ENCODE results near the gene SLC52A1.
"Not testable (repeated sequence)": the region's sequence is repeated elsewhere in the genome, so short reads cannot be mapped to it uniquely, and the experiment has no call there.

Gene SLC52A1

DNA sequence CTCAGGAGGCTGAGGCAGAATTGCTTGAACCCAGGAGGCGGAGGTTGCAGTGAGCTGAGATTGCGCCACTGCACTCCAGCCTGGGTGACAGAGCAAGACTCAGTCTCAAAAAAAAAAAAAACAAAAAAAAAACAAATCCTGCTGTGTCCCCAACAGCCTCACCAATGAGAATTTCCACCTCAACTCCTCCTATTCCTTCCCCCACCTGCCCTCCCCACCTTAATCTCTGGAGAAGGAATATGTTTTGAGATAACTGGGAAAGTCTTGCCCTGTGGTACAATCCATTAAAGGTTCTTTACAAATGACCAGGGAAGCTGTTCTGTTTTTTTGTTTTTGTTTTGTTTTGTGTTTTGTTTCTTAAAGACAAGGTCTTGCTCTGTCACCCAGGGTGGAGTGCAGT, 5.1 kb downstream of the SLC52A1 start:
- DNase-seq, result not testable (repeated sequence)

DNA sequence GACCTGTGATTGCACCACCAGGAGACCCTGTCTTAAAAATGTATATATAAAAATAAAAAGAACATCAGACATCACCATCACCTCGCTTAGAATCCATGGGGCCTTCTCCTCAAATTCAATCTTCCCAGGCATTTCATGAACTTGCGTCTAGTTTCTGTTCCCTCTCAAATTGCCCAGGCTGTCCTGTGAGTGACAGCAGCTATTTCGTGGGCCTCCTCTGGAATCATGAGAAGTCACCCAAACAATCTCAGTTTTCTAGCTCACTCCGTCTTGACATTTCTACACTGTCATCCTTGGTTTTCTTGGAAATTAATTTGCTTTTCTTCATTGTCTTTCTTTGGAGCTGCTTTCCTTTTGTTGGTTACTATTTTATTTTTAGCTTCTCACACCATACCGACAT, 7.3 kb downstream of the SLC52A1 start:
- DNase-seq, result peak; percentile 42

DNA sequence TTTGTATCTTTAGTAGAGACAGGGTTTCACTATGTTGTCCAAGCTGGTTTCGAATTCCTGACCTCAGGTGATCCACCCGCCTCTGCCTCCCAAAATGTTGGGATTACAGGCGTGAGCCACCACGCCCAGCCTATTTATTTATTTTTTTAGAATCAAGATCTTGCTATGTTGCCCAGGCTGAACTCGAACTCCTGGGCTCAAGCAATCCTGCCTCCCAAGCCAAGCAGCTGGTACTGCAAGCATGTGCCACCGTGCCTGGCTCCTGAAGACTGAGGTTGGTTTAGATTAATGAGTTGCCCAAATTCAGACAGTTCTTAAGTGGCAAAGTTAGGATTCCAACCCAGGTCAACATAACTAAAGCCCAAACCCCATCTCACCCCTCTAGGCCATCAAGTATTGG, 7.9 kb downstream of the SLC52A1 start:
- DNase-seq, result no peak

DNA sequence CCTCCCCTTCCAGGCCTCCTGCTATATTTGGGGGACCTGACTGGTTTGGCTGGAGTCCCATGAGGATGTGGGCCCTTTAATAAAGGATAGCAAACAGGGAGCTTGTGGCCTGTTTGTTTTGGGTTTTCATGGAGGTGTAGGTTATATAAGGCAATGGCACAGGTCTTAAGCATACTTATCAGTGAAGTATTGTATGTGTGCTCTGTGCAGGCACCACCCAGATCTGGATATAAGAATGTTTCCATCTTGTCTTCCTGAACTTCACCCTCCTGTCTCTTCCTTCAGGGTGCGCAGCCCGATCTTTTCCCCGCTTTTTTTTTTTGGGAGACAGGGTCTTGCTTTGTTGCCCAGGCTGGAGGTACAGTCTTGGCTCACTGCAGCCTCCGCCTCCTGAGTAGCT, 10.6 kb downstream of the SLC52A1 start:
- DNase-seq, result no peak

DNA sequence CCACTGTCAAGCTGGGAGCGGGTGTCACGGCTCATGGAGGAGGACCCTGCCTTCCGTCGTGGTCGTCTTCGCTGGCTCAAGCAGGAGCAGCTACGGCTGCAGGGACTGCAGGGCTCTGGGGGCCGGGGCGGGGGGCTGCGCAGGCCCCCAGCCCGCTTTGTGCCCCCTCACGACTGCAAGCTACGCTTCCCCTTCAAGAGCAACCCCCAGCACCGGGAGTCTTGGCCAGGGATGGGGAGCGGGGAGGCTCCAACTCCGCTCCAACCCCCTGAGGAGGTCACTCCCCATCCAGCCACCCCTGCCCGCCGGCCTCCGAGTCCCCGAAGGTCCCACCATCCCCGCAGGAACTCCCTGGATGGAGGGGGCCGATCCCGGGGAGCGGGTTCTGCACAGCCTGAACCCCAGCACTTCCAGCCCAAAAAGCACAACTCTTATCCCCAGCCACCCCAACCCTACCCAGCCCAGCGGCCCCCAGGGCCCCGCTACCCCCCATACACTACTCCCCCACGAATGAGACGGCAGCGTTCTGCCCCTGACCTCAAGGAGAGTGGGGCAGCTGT, 11.6 kb downstream of the SLC52A1 start:
- DNase-seq, result no peak

DNA sequence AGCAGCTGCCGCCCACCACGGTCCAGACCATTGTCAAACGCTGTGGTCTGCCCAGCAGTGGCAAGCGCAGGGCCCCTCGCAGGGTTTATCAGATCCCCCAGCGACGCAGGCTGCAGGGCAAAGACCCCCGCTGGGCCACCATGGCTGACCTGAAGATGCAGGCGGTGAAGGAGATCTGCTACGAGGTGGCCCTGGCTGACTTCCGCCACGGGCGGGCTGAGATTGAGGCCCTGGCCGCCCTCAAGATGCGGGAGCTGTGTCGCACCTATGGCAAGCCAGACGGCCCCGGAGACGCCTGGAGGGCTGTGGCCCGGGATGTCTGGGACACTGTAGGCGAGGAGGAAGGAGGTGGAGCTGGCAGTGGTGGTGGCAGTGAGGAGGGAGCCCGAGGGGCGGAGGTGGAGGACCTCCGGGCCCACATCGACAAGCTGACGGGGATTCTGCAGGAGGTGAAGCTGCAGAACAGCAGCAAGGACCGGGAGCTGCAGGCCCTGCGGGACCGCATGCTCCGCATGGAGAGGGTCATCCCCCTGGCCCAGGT, 13.0 kb downstream of the SLC52A1 start:
- DNase-seq, result no peak

DNA sequence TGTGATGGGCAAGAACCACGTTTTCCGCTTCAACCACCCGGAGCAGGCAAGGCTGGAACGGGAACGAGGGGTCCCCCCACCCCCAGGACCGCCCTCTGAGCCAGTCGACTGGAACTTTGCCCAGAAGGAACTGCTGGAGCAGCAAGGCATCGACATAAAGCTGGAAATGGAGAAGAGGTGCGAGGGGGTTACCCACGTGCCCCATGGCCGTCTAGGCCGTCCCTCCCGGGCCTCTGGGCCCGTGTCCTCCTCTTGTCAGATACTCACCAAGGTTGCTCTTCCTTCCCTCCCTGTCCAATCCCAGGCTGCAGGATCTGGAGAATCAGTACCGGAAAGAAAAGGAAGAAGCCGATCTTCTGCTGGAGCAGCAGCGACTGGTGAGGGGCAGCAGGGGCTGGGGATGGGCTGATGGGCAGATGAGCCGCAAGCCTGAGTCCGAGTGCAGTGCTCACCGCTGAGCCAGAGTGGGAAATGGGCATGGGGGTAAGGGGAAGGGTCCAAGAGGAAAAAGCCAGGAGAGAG, 14.7 kb downstream of the SLC52A1 start:
- no peak for DNase-seq

DNA sequence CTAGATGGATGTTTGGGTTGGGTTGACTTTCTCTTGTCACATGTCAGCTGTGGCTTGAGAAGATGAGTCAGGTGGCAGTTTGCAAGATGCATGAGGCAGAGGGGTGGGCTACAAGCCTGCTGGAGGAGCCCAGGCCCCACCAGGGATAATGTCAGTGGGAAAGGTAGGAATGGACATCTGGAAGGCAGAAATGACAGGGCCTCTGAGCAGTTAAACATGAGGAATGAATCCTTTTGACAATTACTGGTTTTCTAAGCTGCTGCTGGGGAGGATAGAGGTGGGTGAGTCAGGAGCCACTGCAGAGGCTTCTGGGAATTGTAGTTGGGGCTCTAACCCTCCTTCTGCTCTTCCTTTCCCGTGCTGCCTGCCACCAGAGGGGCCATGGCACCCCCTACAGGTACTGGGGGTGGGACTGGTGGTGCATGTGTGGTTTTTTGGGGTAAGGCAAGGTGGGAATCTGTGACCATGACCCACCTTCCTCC, 15.7 kb downstream of the SLC52A1 start:
- peak; percentile 34 for DNase-seq

DNA sequence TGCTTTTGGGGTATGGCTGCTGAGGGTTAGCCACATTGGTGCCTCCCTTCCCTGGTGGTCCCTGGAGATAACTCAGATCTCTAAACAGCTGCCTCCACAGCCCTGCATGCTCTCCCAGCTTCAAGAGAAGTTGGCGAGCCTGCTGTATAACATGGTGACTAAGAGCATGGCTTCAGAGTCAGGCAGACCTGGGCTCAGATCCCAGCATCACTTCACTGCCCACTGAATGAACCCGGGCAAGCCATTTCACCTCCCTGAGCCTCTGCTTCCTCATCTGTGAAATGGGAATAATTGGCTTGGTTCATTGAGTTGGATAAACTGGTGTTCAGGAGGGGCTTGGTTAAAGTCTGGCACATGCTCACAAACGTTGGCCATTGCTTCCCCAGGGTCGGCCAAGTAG, 20.9 kb downstream of the SLC52A1 start:
- DNase-seq, result no peak

DNA sequence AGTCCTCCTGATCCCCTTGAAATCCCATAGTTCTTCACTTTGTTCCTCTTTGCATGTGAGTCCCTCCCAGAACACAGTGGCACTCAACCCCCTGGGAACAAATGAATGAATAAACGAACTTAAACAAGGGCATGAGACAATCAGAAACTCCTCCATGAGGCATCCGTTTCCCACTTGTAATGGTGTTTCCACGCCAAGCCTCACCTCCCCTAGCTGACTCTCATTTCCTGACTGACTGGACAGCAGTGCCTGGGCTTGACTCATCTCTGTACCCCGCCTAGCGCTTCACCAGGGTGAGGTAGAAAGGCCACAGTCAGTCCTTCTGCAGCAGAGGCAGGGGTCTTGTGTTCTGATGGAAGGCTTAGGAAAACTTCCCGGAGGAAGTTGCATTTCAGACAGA, 23.3 kb downstream of the SLC52A1 start:
- DNase-seq, result peak; percentile 24

DNA sequence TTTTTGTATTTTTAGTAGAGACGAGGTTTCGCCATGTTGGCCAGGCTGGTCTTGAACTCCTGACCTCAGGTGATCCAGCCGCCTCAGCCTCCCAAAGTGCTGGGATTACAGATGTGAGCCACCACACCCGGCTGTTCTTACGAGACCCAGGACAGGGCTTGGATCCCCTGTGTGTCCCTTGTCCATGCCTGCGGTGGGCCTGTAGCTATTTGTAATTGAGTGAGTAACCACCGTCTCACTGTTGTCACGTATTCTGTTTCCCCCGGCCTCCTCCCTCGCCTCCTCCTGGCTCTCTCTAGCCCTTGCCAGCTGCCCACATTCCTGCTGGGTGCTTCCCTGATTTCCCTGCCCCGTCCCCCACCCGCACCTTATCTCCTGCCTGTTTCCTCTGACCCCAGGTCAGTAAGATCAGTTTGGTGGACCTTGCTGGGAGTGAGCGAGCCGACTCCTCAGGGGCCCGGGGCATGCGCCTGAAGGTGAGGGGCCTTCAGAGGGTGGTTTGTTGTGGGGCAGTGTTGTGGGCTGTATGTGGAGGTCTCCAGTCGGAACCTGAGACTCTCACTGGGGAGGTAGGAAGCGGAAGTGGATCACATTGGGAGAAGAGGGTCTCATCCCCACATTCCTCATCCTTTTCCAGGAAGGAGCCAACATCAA, 31.9 kb downstream of the SLC52A1 start:
- no peak for DNase-seq

DNA sequence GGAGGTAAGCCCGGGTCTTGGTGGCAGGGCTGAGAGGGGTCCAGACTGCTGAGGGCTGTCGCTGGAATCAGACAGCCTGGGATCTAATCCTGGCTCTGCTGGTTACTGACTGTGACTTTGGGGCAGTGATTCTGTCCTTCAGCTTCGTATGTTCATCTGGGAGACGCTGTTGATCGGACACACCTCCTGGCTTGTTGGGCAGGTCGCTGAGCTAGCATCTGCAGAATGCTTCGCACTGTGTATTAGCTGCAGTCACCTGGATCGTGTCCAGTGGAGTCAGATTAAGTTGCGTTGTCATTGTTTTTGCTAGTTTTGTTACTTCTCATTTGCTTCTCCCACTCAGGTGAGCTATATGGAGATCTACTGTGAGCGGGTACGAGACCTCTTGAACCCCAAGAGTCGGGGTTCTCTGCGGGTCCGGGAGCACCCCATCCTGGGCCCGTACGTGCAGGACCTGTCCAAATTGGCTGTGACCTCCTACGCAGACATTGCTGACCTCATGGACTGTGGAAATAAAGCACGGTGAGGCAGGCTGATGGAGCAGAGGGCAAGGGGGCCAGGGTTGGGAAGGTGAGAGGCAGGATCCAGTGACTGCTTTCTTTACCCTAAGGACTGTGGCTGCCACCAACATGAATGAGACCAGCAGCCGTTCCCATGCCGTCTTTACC, 33.0 kb downstream of the SLC52A1 start:
- DNase-seq, result no peak

DNA sequence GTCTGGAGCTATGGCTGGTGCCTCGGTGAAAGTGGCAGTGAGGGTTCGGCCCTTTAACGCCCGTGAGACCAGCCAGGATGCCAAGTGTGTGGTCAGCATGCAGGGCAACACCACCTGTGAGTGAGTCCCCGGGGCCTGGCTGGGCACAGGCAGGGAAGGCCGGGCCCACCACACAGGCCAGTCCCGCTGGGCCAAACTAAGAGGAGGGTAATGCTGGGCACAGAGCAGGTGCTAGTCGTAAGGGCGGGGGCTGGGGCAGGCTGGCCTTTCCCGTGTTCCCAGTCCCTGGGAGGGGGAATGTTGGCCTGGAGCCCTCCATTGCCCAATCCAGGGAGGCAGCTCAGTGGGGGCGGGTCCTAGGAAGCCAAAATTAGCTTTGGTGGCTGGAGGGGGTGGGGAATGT, 35.0 kb downstream of the SLC52A1 start:
- DNase-seq, result no peak

DNA sequence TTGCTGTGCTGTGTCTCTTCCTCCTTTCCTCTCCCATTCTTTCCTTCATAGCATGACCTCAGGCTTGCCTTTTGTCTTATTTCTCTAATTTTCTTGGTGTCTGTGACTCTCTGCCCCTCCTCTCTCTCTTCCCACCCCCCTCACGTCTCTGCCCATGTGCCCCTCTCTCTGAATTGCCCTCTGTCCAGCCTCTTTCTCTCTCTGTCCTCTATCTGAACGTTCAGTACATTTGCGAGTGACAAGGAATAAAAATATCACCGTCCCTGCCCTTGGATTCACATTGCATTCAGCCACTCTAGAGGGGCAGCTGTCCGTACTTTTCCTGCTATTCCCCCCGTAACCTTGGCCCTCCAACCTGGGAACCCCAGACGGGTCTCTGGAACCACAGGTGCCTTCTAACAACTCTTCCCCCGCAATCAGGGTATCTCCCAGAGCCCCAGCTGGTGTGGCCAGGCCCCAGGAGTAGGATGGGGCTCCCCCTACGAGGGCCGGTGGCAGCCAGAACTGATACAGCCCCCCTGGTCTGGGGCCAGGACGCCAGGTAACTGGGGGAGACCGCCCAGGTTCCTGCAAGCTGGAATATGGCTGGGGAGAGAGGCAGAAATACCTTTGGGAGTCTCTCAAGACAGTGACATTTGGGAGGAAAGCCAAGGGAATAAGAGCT, 35.7 kb downstream of the SLC52A1 start:
- DNase-seq, result no peak

DNA sequence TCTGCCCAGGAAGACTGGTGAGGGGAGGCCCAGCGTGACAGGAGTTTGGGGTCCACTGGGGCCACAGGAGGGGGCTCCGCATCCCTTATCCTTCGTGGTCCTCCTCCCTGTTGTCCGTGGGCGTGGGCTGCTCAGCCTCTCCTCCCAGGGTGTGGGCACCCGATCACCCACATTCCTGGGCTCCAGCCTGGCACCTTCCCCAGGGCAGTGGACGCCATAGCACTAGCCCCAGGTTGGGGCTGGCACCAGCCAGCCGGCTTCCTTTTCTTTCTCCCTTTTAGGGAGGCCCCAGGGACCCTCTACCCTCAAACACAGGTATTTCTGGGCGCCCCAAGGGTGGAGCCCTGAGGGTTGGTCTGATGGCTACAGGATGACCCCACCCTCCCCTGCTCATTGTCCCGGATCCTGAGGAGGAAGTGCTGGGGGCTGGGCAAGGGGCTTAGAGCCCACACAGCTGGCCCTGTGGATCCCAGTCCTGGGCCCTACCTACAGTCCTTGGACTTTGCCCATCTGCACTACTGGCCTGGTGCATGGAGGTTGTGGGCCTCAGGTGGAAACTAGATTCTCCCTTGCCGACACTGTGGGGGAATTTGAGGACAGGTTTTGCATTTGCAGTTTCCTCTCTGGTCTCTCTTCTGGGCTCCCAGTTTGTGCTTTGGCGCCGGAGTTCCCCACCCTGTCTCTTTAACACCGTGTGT, 36.3 kb downstream of the SLC52A1 start:
- DNase-seq, result no peak

DNA sequence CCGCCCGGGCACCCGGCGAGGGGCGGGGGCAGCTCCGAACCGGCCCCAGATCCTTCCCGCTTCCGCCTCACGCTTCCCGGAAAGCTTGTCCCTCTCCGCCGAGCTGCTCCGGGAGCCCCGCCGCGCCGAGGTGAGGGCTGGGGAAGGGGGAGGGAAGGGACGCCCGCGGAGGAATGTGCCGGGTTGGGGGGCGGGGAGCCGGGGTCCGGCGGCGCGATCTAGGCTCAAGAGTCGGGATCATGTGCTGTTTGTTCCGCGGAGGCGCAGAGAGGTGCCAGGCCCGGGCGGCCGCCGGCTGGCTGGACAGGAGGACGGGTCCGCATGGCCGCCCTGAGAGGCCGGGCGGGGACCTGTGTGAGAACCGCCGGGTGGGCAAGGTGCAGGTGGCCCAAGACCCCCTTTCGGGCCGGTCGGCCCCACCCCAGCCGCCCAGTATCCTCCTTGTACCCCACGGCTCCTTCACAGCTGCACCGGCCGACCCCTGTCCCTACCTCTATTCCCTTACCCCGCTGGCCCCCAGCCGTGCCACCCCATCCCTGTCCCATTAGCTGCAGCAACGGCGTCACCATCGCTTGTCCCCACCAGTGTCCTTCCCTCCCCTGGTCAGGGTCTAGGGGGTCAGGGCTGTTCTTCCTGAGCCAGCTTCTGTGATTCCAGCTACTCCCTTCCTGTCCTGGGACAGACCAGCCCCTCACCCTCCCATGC, 37.0 kb downstream of the SLC52A1 start:
- DNase-seq, result no peak

DNA sequence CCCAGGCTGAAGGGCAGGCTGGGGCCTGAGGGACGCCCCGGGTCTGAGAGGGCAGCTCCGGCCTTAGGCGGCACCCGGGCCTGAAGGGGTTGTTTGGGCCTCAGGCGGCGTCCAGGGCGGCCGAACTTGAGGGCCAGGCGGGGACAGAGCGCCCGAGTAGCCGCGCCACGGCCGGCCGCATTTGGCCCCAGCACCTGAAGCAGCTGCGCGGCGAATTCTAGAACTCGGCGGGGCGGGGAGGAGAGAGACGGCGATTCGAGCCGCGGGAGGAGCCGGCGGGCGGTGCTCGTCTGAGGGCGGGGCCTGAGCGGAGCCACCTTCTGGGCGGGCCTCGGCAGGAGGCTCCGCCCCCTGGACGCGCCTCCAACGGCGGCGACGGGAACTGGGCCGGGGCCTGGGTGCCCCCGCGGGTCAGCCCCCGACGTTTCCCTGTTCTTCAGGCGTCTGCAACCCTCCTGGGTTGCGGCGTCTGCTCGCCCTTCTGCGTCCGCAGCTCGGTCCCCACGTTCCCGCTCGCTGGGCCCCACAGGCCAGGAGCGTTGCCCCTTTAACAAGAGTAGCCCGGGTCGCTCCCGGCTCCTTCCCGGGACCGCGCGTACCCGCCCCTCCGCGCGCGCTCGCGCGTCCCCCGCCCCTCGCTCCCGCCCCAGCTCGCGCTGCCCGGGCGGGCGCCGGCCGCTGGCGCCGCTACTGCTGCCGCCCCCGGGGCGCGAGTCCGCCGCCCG, 37.8 kb downstream of the SLC52A1 start, which contains the start of the genes INCA1 and KIF1C:
Gene INCA1, minus strand, starts transcription at position 221 of the 725 bp plus-strand sequence. CDS start 3,085 bp downstream, outside the sequence.
Gene KIF1C, plus strand, starts transcription at position 649 of the 725 bp plus-strand sequence. CDS start 2,297 bp downstream, outside the sequence.
- peak; percentile 73 for DNase-seq

DNA sequence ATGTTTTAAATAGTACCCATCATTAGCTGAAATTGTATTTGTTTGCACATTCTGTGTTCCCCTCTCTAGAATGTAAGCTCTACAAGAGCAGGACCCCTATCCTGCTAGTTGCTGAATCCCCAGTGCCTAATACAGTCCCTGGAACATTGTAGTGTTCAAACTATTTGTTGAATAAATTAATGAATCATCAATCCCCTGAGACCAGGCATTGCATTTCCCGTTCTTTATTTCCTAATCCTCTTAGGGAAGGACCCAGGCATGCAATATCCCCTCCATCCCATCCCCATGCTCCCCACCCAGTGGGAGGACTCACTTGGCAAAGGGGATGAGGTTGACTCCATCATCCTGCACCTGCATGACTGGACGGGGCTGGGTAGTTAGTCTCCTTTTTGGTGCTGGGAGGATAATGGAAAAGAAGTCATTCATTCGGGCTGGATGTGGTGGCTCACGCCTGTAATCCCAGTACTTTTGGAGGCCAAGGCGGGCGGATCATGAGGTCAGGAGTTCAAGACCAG, 41.1 kb downstream of the SLC52A1 start:
- DNase-seq, result no peak

DNA sequence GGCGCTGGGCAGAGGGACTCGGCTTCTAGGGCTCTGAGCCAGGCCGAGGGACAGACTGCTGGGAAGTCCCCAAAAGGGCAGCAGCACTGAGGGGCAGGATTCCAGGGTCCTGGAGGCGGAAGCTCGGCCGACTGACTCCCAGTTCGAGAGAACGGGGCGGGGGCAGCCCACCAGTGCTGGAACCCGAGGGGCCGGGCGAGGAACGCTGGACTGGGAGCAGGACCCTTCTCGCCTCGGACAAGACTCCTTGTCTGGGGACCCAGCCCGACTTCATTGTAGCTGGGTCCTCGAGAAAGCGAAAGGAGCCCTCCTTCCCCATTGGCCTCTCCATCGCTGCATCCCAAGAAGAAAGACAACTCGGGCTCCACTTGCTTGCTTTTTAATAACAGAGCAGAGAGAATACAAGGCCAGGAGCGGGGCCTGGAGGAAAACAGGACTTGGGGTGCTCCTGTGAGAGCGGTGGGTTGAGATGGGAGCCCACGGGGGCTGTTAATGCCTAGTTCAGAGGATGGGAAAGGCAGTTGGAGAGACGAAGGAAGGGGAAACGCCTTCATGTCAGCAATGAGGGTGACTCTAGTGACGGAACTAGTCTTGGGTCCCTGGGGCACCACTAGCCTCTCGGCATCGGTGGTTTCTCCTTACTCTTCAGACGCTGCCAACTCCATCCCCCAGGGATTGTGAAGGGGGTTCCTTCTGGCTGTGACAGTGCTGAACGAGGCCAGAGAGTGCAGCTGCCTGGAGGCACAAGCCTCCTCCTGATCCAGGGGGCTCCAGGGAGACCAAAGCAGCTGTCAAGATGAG, 47.3 kb downstream of the SLC52A1 start:
- DNase-seq, result no peak

Measured in MV-4-11 (cell line).